ENCODE measurements around the gene SLC6A17.

The SLC6A17 gene

DNA sequence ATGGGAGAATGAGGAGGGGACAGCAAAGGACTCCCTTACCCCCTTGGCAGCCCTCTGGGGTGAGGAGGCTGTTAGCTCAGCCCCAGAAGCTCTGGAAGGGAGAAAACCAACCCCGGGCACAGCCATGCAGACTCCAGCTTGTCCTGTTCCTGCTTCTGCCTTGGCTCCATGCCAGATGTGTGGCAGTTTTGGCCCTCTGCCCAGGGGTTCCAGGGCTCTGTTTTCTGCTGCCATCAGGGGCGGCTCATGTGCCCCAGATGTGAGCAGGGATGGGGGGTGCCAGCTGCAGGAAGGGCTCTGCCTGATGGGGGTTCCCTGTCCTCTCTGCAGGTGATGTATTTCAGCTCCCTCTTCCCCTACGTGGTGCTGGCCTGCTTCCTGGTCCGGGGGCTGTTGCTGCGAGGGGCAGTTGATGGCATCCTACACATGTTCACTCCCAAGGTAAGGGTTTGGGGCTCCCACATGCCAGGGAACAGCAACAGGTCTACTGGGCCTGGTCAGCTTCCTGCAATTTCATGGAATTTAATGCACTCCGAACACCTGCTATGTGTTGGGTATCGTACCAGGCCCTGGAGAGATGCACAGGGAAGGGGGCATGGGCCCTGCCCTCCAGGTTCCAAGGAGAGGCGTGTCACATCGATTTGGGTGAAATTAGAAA, 26.1 kb downstream of the SLC6A17 start:
- peak; percentile 51 for DNase-seq

- no peak for DNase-seq
Observed at GRCh38 chr1:110177775-110178174, 27.5 kb downstream of the SLC6A17 start.

GRCh38 chr1:110183642-110184167, 33.4 kb downstream of the SLC6A17 start:
- DNase-seq = no peak

DNA sequence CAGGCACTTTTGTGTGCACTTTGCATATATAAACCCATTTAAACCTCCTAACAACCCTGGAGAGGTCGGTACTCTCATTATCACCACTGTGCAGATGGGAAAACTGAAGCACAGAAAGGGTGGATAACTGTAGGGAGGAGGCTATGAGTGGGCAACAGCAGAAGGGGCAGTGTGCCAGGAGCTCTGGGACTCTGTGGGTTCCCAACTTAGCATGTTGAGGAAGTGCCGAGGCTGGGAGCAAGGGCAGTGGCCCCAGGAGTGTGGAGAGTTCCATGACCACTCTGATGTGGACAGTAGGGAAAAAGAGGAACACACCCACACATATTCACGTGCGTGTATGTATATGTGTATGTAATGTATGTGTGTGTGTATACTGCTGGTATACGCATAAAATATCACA, 34.2 kb downstream of the SLC6A17 start:
- DNase-seq = no peak

- no peak for DNase-seq
Observed at GRCh38 chr1:110185181-110185580, 34.9 kb downstream of the SLC6A17 start.

DNA sequence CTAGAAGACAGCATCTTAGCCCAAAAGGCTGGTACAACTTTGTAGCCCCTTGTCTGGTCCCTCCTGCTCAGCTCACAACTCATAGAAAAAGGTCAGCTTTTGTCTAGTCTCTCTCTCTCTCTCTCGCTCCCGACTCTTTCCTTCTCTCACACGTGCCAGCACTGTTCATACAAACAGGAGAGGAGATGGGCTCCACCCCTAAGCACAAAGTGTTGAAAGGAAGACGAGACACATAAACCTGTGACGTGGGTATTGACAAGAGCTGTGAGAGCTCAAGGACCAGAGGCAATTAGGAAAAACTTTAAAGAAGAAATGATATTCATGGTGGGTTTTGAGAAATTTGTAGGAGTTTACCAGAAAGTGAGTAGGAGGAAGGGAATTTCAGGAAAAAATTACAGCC, 36.3 kb downstream of the SLC6A17 start:
- no peak for DNase-seq

DNA sequence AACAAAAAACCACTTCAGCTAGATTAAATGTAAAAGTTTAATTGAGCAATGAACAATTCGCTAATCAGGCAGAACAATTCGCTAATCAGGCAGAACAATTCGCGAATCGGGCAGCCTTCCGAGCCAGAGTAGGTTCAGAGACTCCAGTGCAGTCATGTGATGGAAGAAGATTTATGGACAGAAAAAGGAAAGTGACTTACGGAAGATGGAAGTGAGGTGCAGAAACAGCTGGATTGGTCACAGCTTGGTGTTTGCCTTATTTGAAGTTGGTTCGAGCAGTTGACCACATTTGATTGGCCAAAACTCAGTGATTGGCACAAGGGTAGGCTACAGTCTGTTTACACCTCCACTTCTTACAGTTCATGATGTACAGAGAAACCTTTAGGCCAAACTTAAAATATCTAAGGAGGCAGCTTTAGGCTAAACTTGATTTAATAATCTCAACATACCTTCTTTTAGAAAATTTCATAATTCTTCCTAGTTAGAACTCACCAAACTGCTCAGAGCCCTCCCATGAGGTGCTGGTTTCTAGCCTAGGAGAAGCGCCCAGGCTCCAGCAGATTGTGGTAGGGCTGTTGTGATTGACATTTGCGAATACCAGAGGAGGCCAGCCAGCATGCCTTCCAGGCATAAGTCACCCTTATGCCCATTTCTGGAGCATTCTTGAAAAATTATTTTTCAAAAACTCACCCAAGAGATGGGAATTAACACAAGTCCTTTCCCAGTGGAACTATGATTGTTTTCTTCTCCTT, 37.0 kb downstream of the SLC6A17 start:
- peak; percentile 43 for DNase-seq

DNA sequence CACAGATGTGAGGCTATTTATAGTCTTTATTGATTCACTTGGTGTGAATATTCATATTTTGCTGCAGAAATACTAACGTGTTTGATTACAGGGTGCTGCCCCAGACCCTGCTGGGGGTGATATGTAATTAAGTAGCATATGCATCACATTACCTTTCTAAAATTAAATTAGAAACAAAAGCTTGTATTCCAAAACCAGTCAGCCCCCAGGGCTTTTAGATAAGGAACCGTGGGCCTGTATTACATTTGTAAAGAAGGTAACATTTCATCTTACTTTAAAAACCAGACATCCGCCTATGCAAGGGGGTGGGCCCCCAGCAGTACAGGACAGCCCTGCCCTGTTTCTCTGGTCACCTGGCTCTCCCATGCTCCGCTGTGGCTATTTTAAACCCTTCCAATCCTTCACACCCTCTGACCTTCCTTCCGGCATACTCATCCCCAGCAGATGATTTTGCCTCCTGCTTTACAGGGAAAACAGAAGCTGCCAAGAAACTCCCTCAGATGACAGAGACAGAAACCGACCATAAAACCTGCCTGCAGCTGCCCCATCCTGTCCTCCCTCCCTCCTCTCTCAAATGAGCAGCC, 37.8 kb downstream of the SLC6A17 start:
- DNase-seq = peak; percentile 47

- no peak for DNase-seq
Observed at GRCh38 chr1:110189181-110189580, 38.9 kb downstream of the SLC6A17 start.

GRCh38 chr1:110190282-110190929, 40.1 kb downstream of the SLC6A17 start:
- DNase-seq = peak; percentile 63

DNA sequence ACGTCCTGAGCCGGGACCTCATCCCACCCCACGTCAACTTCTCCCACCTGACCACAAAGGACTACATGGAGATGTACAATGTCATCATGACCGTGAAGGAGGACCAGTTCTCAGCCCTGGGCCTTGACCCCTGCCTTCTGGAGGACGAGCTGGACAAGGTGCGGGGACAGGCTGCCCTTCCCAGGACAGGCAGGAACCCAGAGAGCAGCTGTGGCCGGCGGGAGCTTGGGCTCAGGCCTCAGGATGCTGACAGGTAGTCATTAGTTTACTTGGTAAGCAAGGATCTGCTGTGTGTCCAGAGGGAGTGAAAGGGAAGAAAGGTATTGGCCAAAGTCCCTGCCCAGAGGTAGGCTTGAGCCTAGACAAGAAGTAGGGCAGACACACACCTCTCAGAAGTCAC, 42.2 kb downstream of the SLC6A17 start:
- DNase-seq = no peak

DNA sequence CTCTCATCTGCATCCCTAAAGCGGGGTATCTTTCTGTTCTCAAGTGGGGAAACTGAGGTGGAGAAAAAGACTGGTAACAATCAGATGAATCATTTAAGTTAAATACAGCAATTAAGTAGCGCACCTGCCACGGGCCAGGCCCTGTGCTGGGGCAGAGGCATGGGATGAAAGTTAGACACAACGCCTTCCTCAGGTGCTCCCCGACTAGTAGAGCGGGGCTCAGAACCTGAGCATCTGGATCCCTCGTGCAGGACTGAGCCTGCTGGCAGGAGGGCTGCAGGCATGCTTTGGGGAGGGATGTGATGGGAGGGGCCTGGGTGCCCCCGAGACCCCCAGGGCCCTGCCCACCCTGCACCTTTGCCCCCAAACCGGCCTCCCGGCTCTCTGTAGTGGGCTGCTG, 44.9 kb downstream of the SLC6A17 start:
- DNase-seq = no peak

- peak; percentile 36 for DNase-seq
Observed at GRCh38 chr1:110196917-110197765, 46.8 kb downstream of the SLC6A17 start.

- no peak for DNase-seq
Observed at GRCh38 chr1:110197905-110198629, 47.8 kb downstream of the SLC6A17 start.

DNA sequence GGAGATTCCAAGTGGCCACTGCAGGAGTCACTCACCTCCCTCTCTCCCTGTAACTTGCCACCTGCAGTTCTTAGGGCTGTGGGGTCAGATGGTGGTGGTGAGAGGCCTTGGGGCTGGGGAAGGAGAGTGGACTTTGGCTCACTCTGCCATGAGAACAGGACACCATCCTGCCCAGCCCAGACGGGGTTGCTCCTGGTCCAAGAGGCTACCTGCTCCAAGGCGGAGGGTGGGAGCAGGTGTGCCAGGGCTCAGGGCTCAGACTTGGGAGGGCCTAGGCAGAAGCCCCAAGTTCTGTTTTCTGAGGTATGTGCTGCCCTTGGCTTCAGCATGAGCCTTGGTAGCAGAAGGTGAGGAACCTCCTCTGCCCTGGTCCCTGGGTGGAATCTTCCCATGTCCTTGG, 48.5 kb downstream of the SLC6A17 start:
- no peak for DNase-seq

DNA sequence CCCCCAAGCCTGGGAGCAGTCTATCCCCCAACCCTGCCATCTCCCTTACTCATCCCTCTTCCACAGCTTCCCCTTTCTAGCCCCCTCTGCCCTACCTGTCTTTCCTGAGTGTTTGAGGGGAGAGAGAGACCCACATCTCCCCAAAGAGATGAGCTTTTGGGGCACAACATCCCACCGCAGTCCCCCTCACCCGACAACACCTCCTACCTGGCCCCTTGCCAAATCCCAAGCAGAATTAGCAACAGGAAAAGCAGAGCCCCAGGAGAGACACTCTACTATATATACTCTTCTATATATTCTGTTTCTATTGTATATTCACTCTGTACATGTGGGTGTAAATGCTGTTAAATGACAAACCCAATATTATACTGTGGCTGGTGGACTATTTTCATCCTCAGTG, 49.9 kb downstream of the SLC6A17 start:
- DNase-seq = no peak

- DNase-seq = no peak
Observed at GRCh38 chr1:110200666-110201065, 50.4 kb downstream of the SLC6A17 start.

GRCh38 chr1:110201157-110201825, 51.0 kb downstream of the SLC6A17 start:
- no peak for DNase-seq

GRCh38 chr1:110203021-110203661, 52.8 kb downstream of the SLC6A17 start:
- peak; percentile 65 for DNase-seq

- DNase-seq = no peak
Observed at GRCh38 chr1:110205156-110205555, 54.9 kb downstream of the SLC6A17 start.

All from femur (tissue), 1 donor.